ENCODE data around the gene ETS1.
A peak's percentile ranks its signal among the peaks of the same experiment; 100 is the strongest.

ETS1 gene

GRCh38 chr11:128568166-128568778 lies 19.1 kb downstream of the ETS1 start:
- DNase-seq (ENCODE audit: low read depth), result no peak

DNA sequence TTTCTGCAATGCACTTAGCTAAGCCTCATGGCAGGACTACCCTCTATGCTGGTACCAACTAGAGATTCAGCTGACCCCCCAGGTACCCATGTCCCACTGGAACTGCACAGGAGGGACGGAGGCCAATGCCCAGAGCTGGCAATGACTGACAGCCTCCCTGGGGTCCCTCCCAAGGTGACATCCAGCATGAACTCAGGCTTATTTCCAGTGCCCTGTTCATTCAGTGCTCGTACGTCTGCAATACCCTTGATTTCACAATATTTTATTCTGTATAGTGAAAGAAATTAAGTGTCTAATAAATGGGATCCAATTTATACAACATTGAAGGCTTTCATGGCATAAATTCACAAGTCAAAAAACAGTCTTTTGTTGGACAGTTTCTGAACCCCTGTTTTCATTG lies 20.2 kb downstream of the ETS1 start:
- DNase-seq (ENCODE audit: low read depth), result no peak

DNA sequence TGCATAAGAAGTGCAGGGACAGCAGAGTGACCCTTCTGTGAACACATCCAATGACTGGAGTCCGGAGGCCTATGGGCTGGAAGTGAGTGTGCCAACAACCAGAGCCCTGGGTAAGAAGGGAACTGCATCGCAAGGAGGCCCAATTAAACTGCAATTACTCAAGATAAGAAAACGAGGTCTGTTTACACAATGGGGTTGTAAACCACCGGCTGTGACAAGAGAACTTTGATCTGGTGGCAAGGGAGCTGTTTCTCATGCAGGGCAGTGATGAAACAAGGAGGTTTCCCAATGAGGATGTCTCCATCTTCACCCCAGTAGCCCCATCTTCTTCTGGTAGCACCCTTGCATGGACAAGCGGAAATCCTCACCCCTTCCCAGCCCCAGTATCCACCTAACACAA lies 21.5 kb downstream of the ETS1 start:
- no peak for DNase-seq (ENCODE audit: low read depth)

DNA sequence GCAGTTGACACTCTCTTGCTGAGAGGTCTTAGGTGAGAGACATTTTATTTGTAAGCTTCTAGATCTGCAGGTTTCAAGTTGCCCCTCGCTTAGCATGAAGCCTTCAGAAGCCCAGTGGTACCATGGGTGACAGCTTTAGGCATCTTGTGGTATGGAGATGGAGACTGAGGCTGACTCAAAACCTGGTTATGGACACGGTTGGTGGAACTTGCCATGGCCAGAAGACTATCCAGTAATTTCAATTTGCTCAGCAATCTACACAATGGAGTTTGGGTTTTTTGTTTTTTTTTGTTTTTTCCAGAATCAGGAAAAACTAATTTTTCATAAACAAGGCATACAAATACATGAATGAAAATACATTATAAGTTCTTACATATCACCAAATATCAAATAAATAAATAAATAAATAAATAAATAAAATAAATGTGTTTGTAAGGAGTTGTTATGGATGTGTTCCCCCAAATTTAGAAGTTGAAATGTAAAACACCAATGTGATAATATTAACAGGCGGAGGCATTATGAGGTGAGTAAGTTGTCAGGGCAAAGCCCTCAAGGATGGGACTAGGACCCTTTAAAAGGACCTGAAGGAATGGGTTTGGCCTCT lies 22.6 kb downstream of the ETS1 start:
- no peak for DNase-seq (ENCODE audit: low read depth)

DNA sequence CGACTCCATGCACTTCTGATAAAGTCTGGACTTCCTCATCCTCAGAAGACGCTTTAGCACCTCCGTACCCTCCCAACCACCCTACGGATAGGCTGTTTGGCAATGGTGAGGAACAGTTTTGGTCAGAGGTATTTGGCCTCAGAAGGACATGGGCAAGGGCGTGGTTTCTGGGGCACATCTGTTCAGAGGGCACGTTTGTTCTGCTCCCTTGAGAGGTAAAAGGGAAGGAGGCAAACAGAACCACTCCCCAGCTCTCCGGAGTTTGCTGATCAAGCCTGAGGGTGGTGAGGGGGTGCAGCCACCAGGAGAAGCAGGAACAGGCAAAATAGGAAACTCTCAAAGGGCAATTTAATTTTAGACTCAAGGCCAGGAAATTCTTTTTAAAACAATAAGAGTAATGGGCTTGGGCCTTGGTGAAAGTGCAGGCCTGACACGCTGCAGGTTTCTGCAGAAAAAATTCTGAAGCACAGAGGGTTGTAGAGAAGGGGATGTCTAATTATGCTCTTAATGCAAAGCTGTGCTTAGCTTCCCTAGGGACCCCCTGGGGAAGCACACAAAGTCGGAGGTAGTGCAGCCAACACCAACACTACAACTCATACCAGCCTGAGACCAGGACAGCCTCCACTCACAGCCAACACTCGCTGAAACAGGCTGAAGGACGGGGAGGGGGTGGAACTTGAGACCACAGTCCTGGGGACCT lies 23.3 kb downstream of the ETS1 start:
- no peak for DNase-seq (ENCODE audit: low read depth)

DNA sequence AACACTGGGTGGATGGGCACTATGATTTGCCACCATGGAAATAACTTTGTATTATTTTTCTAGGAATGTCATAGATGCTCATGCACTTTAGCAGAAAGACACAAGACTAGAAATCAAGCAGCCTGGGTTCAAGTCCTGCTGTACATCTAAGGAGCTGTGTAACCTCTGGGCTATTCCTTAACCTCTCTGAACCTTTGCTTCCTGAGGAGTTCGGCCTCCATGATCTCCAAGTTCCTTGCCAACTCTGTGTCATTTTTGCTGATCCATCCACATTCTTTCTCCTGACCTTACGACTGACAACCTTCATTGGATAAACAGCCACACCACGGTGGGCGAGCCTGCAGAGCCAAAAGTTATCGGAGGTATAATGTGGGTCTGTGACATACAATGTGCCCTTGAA lies 24.1 kb downstream of the ETS1 start:
- DNase-seq (ENCODE audit: low read depth), result no peak

DNA sequence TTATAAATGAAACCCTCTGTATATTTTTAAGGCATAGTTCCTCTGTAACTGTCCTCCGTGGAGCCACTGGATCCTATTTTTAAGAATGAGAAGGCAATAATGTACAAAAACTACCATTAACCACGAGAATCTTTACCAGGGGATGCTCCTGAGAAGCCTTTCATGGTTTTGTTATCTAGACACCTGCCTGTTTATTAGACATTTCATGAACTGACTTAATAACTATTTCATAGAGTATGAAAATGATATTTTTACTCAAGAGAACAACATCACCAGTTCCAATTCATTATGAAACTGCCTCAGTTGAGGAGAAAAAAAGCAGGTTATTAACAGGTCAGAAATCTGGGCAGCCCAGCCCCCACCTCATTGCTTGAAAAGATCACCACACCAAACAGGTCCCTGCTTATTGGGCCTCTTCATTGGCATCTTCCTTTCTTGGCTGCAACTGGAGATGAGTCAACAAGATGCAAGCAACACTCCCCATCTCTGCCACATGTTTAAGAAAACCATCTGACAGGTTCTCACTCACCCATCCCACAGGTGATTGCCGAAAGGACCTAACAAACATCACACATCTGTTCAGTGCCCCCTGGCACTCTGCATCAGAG lies 27.8 kb downstream of the ETS1 start:
- DNase-seq (ENCODE audit: low read depth), result no peak

DNA sequence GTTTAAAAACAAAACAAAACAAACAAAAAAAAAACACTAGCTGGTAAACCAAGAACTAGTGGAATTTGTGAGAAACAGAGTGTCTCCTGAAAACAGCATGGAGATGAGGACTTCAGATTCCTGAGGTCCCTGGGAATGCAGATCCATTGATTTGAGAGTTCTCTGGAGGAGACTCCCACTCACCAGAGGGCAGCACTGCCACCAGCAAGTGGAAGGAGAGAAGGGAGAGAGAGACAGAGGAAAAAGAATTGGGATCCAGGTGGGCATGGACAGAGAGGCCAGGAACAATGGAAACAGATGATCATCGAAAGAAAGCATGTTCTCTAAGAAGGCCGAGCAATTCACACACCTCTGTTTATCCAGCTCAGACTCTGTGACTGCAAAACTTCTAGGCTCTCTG lies 31.8 kb downstream of the ETS1 start:
- DNase-seq (ENCODE audit: low read depth), result no peak

DNA sequence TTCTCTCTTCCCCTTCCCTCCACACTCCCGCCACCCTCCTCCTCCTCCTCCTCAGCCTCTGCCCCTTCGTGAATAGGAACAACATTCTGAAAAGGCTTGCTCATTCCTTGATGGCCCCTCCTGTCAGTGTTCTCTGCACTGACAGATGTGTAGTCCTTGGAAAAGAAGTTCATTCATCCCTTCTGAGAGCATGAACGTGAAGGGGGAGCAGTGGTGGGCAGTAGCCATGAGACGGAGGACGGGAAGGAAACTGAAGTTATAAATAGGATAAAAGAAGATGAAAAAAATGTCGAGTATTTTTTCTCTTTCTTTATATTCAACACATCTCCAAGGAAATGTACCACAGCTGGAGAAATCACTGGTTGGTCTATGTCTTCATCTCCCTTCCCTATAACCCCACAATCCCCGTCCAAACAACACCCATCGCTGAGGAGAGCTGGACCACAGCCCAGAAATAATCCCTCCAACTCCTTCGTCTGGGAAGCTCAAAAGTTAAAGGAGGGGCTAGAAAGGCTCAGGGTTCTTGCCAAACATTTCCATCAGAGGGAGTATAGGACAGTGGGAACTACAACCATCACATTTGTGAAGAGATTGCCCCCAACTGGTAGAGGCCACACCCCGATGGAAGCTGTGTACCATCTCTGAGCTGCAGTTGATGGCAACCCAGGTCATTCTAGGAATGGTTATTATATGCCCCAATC lies 33.5 kb downstream of the ETS1 start:
- DNase-seq (ENCODE audit: low read depth), result no peak

- DNase-seq (ENCODE audit: low read depth), result no peak
Observed at GRCh38 chr11:128552783-128553661, 34.3 kb downstream of the ETS1 start.

GRCh38 chr11:128551611-128552335 lies 35.6 kb downstream of the ETS1 start:
- DNase-seq (ENCODE audit: low read depth), result no peak

- DNase-seq (ENCODE audit: low read depth), result no peak
Observed at GRCh38 chr11:128551058-128551457, 36.3 kb downstream of the ETS1 start.

GRCh38 chr11:128550261-128550821 lies 37.0 kb downstream of the ETS1 start:
- no peak for DNase-seq (ENCODE audit: low read depth)

- peak; percentile 38 for DNase-seq (ENCODE audit: low read depth)
Observed at GRCh38 chr11:128549256-128549944, 38.0 kb downstream of the ETS1 start.

GRCh38 chr11:128548649-128549255 lies 38.6 kb downstream of the ETS1 start:
- DNase-seq (ENCODE audit: low read depth), result no peak

- no peak for DNase-seq (ENCODE audit: low read depth)
Observed at GRCh38 chr11:128547946-128548648, 39.3 kb downstream of the ETS1 start.

GRCh38 chr11:128546916-128547315 lies 40.4 kb downstream of the ETS1 start:
- no peak for DNase-seq (ENCODE audit: low read depth)

DNA sequence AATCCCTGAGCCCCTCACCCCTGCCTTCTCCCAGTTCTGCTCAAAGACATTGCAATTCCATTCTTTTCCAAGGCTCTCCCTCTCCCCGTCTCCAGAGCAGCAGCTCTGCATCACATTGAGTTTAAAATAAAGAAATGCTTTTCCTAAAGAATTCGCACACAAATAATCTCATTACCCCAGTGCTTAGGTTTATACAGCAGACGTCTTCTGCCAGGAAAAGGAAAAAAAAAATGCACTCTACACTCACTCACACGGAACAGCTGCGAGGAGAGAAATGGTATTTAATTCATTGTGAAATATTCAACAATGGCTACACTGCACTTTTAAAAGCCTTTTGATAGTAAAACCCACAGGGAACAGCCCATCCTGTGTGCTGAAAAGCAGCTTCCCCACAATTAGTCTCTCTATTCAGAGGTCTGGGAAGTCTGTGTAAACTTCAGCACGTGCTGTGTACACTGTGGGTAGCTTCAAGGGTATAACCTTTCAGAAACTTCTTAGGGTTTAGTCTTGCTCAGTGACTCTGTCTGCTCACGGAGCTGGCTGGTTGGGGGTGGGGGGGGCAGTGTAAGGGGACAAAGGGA lies 42.8 kb downstream of the ETS1 start:
- no peak for DNase-seq (ENCODE audit: low read depth)

Measured in stromal cell of bone marrow (primary cell).